MG63 (cell line): ENCODE results near the gene PGAM2. TPM values are rescaled to one million over a fixed set of nuclear protein-coding genes. Genes with fewer than 3 reads are reported as not detected.

Source experiments
- DNase-seq: peaks from one replicate; pipeline ENCODE4 v3.0.0-alpha.2; 2020
- H3K27me3 ChIP-seq: fragments of 250-450 bp; sonication (Bioruptor Pico); 2 replicates; pipeline ENCODE4 v1.5.1; 2020; ENCODE audit warnings: mild to moderate bottlenecking, moderate library complexity
- H3K36me3 ChIP-seq: fragments of 250-450 bp; sonication (Bioruptor Pico); 2 replicates; pipeline ENCODE4 v1.5.1; 2020; ENCODE audit warnings: mild to moderate bottlenecking, moderate library complexity
- H3K4me3 ChIP-seq: fragments of 250-450 bp; sonication (Bioruptor Pico); 2 replicates; pipeline ENCODE4 v1.5.1; 2020; ENCODE audit warnings: mild to moderate bottlenecking, moderate library complexity
- H3K9me3 ChIP-seq: fragments of 250-450 bp; sonication (Bioruptor Pico); 2 replicates; pipeline ENCODE4 v1.5.1; 2020; ENCODE audit warnings: mild to moderate bottlenecking, moderate library complexity
- total RNA-seq: library from RNA; depleted of rRNA; stranded (reverse); fragments of >200 nt; shearing (Covaris generic); gene quantifications from 2 replicates; pipeline ENCODE4 v1.2.3, GENCODE V29; 2014; ENCODE audit warnings: low replicate concordance

The PGAM2 gene
- total RNA-seq, 1 experiment from 2014 or later = not detected

- Histone ChIP-seq H3K9me3 (no peaks in the 10 kb centered on the region), H3K27me3 (no peaks in the 10 kb centered on the region), H3K4me3 (peak overlapping the region; percentile 78), H3K36me3 (peaks cover 38% of the 10 kb centered on the region)
- no peak for DNase-seq
Observed at GRCh38 chr7:44105832-44106231, 40.5 kb upstream of the PGAM2 start.

DNA sequence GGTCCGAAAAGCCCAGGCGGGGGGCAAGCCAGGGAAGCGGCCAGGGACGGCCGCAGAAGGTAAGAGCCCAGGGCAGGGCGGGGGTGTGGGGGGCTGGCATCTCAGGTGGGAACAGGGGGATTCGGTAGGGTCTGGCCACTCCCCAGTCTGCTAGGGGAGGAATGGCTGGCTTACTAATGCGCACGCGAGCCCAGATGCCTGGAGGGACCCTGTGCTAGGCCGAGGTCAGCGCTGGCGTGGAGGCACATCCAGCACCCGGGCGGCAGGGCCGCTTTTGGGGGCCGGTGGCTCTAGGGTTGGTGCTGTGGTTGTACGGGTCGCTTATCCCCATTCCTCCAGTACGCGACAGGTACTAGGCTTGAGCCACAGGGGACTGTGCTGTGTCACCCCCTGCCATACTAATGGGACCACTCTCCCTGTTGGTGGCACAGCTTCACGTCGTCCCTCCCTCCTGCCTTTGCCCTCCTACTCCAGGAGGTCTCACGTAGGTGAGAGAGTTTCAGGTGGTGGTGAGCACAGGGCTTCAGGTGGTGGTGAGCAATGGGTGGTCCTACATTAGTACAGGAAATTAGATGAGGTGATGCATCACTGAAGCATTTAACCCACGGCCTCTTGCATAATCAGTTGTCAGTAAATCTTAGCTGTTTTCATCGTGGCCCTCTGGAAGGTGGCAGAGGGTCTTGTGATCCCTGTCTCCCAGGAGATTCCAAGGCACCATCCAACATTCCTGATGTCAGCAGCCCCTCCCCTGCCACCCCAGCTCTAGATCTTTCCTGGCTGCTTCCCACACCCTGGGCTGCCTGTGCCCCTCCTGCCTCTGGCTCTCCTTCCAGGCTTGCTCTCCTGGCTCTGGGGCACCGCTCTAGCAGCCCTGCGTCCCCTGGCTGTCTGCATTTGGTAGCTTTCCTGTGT is 39.7 kb upstream of the PGAM2 start:
- Histone ChIP-seq H3K27me3 (no peaks in the 10 kb centered on the region), H3K9me3 (no peaks in the 10 kb centered on the region), H3K36me3 (peaks cover 32% of the 10 kb centered on the region), H3K4me3 (peak overlapping the region; percentile 78)
- DNase-seq = peak; percentile 44

DNA sequence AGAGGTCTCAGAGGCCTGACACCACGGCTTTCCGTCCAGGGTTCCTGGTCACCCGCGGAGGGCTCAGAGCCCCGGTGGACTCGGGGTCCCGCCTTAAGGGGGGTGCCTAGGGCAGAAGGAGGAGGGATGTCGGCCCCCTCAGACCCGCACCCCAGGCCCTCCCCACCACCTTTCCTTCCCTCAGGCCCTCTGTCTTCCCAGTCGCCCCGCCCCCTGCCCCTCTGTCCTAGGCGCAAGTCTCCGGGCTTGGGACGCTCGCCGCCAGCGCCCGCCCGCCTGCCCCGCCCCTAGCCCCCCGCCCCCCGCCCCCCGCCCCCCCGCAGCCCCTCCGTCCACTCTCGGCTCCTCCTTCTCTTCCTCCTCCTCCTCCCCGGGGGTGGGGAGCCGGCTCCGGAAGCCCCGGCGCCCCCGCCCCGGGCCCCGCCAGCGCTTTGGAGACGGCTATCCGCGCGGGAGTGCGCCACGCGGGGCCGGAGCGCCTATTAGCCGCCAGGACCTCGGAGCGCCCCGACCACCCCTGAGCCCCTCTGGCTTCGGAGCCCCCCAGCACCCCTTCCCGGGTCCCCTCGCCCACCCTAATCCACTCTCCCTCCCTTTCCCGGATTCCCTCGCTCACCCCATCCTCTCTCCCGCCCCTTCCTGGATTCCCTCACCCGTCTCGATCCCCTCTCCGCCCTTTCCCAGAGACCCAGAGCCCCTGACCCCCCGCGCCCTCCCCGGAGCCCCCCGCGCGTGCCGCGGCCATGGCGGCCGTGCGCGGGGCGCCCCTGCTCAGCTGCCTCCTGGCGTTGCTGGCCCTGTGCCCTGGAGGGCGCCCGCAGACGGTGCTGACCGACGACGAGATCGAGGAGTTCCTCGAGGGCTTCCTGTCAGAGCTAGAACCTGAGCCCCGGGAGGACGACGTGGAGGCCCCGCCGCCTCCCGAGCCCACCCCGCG is 38.8 kb upstream of the PGAM2 start, which contains the start of gene AEBP1:
Gene AEBP1 (plus strand): TSS at position 423 of the 937 bp plus-strand sequence. CDS start 321 bp downstream, at position 744.
- H3K36me3 ChIP-seq = peaks cover 23% of the 10 kb centered on the region
- peak; percentile 66 for DNase-seq
- no peaks in the 10 kb centered on the region for H3K9me3 ChIP-seq
- peak within 1 kb of the TSS; percentile 78 for H3K4me3 ChIP-seq
- no peaks in the 10 kb centered on the region for H3K27me3 ChIP-seq

DNA sequence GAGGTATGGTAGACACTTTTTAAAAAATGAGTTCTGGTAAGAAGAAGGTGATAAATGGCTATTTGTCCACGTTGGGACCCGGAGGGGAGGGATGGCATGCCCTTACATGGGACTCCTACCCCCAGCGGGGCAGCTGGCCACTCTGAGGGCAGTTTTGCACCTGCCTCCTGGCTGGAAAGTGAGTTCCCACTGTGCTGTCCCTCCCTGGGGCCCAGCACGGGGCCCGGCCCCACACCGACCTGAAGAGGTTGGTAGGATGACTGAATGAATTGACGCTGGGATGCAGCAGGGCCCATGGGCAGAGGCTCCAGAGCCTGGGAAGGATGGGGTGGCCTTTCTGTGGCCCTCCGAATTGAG is 38.2 kb upstream of the PGAM2 start:
- Histone ChIP-seq H3K36me3 (peaks cover 20% of the 10 kb centered on the region), H3K9me3 (no peaks in the 10 kb centered on the region), H3K4me3 (no peak overlapping the region), H3K27me3 (no peaks in the 10 kb centered on the region)
- DNase-seq = no peak

- DNase-seq = no peak
- Histone ChIP-seq H3K9me3 (no peaks in the 10 kb centered on the region), H3K27me3 (no peaks in the 10 kb centered on the region), H3K36me3 (peaks cover 18% of the 10 kb centered on the region), H3K4me3 (no peak overlapping the region)
Observed at GRCh38 chr7:44102846-44103565, 37.6 kb upstream of the PGAM2 start.

DNA sequence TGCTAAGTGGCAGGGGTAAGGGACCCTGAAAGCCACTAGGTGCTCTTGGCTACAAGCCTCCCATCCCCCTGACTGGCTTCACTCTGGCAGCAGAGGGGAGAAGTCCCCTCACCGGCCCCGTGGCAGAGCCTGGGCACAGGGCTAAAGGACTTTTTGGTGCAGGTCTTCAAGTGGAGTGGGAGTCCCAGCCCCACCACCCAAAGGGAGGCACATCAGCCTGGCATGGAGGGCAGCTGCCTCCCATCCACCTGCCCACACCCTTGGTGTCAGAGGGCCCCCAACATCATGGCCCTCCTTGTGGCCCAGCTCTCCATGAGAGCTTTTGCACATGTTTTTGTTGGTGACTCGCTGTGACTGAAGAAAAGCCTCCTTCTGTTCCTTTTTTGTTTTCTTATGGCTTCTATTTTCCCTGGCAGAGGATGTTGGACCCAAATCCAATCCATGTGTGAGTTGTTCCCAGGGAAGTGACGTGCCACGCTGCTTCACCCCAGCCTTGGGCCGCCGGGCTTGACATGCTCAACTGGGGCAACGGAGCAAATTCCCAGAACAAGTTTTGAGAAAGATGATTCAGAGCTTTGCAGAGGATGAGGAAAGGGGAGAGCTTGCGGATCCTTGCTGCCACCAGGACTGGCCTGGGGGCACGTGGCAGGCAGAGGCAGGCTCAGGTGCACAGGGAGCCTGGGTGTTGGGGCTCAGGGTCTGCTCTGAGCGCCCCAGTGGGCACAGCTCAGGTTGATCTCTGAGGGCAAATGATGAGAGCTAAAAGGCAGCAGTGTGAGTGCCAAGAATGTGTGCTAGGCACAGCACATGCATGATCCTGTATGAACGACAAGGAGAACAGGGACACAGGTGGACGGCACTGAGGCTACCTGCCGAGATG is 36.8 kb upstream of the PGAM2 start:
- Histone ChIP-seq H3K36me3 (peaks cover 13% of the 10 kb centered on the region), H3K27me3 (no peaks in the 10 kb centered on the region), H3K9me3 (no peaks in the 10 kb centered on the region), H3K4me3 (no peak overlapping the region)
- DNase-seq = peak; percentile 63

GRCh38 chr7:44101303-44101965 is 36.1 kb upstream of the PGAM2 start:
- H3K4me3 ChIP-seq = no peak overlapping the region
- H3K36me3 ChIP-seq = peaks cover 8% of the 10 kb centered on the region
- DNase-seq = no peak
- H3K9me3 ChIP-seq = no peaks in the 10 kb centered on the region
- no peaks in the 10 kb centered on the region for H3K27me3 ChIP-seq

DNA sequence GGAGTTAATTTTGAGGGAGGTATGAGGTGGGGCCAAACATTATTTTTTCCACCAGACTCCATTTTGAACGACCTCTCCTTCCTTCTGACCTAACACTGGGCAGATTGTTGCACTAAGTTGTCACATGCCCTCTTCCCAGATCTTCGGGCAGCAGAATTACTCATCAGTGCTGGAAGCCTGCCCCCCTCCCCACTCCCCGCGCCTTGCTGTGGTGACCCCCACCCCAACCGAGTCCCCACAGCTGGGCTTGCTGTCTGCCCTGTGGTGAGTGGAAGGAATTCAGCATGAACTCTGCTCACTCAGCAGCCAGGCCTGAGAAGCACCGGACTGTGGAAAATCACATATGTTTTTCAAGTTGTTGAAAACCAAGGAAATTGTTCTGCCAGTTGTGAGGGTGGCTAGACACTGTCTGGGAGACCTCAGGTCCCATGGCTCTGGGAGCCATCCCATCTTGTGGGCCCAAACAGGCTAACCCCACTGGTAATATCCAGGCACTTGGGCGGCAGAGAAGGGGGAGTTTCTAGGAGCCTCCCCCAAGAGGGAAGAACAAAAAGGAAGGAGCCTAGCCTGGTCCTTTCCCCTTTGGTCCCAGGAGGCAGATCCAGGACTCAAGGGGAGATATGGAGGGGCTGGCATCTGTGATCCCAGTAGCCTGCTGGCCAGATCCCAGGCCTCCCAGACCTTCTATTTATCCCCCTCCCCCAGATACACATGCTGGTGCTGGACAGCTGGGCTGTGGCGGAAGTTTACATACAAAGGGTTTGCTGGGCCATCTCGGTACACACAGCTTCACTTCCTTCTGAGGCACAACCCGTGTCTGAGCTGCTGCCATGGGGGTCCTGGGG is 35.3 kb upstream of the PGAM2 start:
- DNase-seq = peak; percentile 58
- Histone ChIP-seq H3K36me3 (peaks cover under 1% of the 10 kb centered on the region), H3K4me3 (no peak overlapping the region), H3K27me3 (no peaks in the 10 kb centered on the region), H3K9me3 (no peaks in the 10 kb centered on the region)

GRCh38 chr7:44099669-44100068 is 34.3 kb upstream of the PGAM2 start:
- Histone ChIP-seq H3K9me3 (no peaks in the 10 kb centered on the region), H3K27me3 (no peaks in the 10 kb centered on the region), H3K4me3 (no peak overlapping the region), H3K36me3 (no peaks in the 10 kb centered on the region)
- DNase-seq = no peak

GRCh38 chr7:44098092-44099068 is 33.0 kb upstream of the PGAM2 start:
- H3K9me3 ChIP-seq = no peaks in the 10 kb centered on the region
- no peak for DNase-seq
- no peaks in the 10 kb centered on the region for H3K36me3 ChIP-seq
- no peaks in the 10 kb centered on the region for H3K27me3 ChIP-seq
- no peak overlapping the region for H3K4me3 ChIP-seq

DNA sequence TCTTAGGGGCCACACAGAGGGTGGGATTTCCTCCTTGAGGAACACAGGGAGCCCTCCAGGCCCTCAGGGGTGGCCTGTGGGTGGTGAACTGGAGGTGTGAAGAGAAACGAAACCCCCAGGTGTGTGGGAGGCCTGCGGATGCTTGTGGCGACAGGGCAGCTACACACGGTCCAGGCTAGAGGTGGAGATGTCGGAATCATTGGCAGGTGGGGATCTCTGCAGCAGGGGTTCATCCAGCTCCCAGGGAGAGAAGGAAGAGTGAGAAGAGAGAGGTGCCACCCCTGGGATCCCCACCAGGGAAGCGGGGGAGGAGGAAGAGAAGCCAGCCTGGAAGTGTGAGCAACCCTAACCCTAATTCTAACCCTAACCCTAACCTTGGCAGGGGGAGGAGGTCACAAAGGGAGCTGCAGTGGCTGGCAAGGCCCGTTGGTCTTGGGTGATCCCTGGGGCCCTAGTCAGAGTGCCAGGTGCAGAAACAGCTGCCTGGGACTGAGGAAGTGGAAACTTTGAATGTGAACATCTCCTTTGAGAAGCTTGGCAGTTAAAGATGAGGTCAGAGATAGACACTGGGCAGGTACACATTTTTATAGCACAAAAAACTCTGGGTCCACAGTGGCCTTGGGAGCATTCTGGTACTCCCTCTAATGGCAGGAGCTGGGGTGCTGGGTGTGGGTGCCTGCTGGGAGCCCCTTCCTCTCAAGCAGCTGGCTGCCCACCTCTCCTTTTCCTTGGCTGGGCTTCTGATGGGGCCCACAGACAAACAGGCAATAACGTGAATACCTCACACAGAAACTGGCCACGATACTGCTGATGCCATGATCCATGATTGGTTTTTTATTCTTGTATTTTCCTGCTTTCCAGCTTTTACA is 31.9 kb upstream of the PGAM2 start:
- Histone ChIP-seq H3K4me3 (no peak overlapping the region), H3K9me3 (no peaks in the 10 kb centered on the region), H3K27me3 (no peaks in the 10 kb centered on the region), H3K36me3 (no peaks in the 10 kb centered on the region)
- DNase-seq = no peak

DNA sequence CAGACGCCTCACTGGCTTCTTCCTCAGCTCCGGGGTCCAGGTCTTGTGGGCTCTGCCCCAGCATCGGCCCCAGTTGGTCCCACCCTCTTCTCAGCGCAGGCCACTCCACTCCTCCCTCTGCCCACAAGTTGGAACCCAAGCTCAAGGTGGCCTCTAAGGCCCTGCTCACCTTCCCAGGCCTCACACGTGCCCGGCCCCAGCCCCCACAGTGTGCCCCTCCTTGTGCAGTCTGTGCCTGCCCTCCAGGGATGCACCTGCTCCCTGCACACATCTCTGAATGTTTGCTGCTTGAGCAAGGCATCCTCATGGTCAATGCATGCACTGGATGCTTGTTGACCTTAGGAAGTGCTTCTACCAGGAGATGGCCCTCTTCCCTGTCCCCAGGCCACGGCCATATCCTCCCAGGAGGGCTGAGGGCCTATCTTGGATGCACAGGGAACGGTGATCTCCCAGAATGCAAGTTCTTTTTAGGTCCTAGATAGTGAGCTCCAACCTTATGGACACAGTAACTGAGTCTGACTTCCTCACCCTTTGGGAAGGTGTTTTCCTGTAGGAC is 31.0 kb upstream of the PGAM2 start:
- Histone ChIP-seq H3K4me3 (no peak overlapping the region), H3K27me3 (no peaks in the 10 kb centered on the region), H3K9me3 (no peaks in the 10 kb centered on the region), H3K36me3 (no peaks in the 10 kb centered on the region)
- DNase-seq = no peak

GRCh38 chr7:44095781-44096180 is 30.4 kb upstream of the PGAM2 start:
- no peaks in the 10 kb centered on the region for H3K36me3 ChIP-seq
- no peak for DNase-seq
- no peak overlapping the region for H3K4me3 ChIP-seq
- H3K9me3 ChIP-seq = no peaks in the 10 kb centered on the region
- H3K27me3 ChIP-seq = no peaks in the 10 kb centered on the region
